GM06990 (cell line): ENCODE data around the gene NTRK2.

ENCODE experiments used
- DNase-seq: peaks from one replicate; pipeline ENCODE4 v3.0.0-alpha.2; 2011; ENCODE audit not compliant: insufficient read length; ENCODE audit errors: extremely low read depth
- H3K27me3 ChIP-seq: replicated peaks from 2 replicates; pipeline ENCODE4 v1.6.0; 2011; ENCODE audit warnings: low read length; ENCODE audit not compliant: control insufficient read depth, insufficient read depth
- H3K36me3 ChIP-seq: 2 replicates; pipeline ENCODE4 v1.5.1; 2011; ENCODE audit warnings: low read length; ENCODE audit not compliant: control insufficient read depth, insufficient read depth
- H3K4me3 ChIP-seq: replicated peaks from 2 replicates; pipeline ENCODE4 v1.5.1; 2011; ENCODE audit warnings: low read depth, mild to moderate bottlenecking, control low read depth, low read length
- TF ChIP-seq, protein P1 (sequence below): IDR thresholded peaks from 2 replicates; pipeline ENCODE4 v1.5.1; 2011; ENCODE audit warnings: low read length, control low read depth, mild to moderate bottlenecking, inconsistent platforms; ENCODE audit not compliant: insufficient read depth, poor library complexity, severe bottlenecking

The NTRK2 gene

DNA sequence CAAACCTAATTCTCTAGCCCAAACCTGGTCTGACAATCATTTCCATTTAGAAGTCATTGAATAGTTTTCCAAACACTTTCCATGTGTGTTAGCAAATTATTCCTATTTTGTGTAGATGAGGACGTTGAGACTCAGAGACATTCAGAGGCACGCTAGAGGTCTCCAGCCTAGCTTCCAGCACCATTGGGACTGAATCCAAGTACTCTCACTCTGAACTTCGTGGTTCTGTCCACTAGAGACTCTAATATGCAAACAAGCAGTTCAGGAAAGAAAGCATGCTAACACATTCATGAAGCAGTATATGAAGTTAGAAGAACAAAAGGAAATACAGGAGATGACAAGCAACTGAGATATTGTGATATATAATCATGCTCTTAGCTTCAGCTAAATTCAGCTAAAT, 354.8 kb downstream of the NTRK2 start:
- H3K27me3 ChIP-seq: peaks cover 2% of the 10 kb centered on the region
- no peak overlapping the region for H3K4me3 ChIP-seq
- no peak for DNase-seq
- TF ChIP-seq, protein P1, sequence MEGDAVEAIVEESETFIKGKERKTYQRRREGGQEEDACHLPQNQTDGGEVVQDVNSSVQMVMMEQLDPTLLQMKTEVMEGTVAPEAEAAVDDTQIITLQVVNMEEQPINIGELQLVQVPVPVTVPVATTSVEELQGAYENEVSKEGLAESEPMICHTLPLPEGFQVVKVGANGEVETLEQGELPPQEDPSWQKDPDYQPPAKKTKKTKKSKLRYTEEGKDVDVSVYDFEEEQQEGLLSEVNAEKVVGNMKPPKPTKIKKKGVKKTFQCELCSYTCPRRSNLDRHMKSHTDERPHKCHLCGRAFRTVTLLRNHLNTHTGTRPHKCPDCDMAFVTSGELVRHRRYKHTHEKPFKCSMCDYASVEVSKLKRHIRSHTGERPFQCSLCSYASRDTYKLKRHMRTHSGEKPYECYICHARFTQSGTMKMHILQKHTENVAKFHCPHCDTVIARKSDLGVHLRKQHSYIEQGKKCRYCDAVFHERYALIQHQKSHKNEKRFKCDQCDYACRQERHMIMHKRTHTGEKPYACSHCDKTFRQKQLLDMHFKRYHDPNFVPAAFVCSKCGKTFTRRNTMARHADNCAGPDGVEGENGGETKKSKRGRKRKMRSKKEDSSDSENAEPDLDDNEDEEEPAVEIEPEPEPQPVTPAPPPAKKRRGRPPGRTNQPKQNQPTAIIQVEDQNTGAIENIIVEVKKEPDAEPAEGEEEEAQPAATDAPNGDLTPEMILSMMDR: no peak
- H3K36me3 ChIP-seq: no peaks in the 10 kb centered on the region

DNA sequence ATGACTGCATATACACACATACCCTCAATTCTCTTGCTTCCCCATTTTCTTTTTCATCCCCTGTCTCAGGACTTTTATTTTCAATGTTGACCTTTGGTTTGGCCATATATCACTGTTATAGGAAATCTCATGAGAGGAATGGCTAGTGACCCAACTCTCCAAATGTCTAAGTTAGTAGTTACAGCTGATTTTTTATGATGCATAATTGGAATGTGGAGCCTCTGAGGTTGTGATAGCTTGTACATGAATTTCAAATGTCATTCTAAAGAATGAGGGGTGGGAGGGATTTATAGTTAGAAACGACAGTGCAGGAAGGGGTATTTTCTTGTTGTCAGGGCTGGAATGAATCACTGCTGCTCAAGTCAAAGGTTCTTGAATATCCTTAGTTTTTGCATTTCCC, 356.1 kb downstream of the NTRK2 start:
- no peaks in the 10 kb centered on the region for H3K36me3 ChIP-seq
- DNase-seq: no peak
- no peak overlapping the region for H3K4me3 ChIP-seq
- TF ChIP-seq, protein P1: no peak
- H3K27me3 ChIP-seq: no peaks in the 10 kb centered on the region

DNA sequence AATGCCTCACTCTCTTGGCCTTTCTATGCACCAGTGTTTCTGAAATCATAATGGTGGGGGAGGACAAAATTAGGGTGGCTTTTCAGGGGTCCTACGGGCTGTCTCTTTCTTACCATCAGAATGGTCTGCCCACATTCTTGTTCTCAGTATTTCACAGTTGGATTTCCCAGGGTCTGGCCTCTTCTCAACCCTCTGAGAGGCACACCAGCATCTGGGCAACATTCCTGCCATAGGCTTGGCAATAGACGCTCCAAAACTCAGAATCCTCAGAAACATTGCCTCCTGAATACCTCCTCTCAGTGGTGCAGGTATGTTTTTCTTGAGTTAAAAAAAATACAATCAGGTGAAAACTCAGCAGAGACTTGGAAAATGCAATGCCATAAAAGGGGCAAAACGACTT, 358.3 kb downstream of the NTRK2 start:
- no peaks in the 10 kb centered on the region for H3K27me3 ChIP-seq
- H3K4me3 ChIP-seq: no peak overlapping the region
- no peak for DNase-seq
- TF ChIP-seq, protein P1: no peak
- no peaks in the 10 kb centered on the region for H3K36me3 ChIP-seq

DNA sequence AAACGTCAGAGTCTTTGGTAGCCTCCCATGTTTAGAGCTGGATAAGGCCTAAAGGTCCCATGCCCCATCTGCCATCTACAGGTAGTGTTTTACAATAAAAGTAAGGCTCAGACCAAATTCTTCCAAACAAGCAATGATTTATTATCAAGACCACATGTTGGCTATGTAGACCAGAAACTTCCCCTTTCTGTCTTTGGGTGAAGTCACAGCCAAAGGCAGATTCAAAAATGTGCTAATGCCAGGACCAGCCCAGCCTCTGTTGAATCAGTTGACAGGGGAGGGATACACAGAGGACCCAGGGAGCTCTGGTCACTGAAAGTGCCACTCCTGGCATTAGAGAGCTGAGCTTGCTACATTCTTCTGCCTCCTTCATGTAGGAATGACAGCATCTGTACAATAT, 360.8 kb downstream of the NTRK2 start:
- Histone ChIP-seq H3K27me3 (no peaks in the 10 kb centered on the region), H3K36me3 (no peaks in the 10 kb centered on the region), H3K4me3 (no peak overlapping the region)
- DNase-seq: no peak
- TF ChIP-seq, protein P1: no peak

DNA sequence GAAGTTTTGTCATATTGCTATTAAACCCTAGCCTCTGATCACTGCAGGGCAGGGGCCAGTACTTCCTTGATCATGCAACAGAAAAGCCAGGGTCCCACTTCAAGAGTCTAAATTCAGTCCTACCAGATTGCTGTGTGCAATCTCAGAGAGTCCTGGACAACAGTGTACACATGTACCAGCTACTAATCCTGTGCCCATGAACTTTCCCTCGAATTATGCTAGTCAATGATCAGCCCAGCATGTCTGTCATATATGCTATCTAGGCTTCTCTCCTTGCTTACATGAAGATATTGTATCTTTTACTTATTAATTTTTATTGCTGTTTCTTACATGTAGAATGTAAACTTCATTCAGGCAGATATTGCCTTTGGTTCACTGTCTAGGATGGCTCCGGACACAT, 367.0 kb downstream of the NTRK2 start:
- Histone ChIP-seq H3K36me3 (no peaks in the 10 kb centered on the region), H3K27me3 (no peaks in the 10 kb centered on the region; the same call in none of the 2 replicates), H3K4me3 (no peak overlapping the region)
- DNase-seq: no peak
- TF ChIP-seq, protein P1: no peak

DNA sequence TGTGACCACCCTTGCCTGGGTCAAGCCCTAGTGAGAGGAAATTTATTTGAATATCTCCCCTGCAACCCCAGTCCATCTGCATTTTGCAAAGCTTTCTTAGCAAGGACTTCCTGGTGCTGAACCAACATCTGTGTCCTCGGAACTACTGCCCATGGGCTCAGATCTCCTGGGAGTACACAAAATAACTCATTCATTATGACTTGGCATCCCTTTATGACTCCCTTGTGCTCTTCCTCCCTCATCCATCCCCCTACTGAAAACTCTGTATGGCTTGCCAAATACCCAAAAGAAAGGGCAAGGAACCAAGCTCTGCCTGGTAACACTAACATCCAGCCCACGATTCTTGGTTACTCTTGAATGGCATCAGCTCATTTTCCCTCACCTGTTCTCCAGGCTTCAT, 368.5 kb downstream of the NTRK2 start:
- no peaks in the 10 kb centered on the region; the same call in none of the 2 replicates for H3K27me3 ChIP-seq
- TF ChIP-seq, protein P1: no peak
- no peaks in the 10 kb centered on the region for H3K36me3 ChIP-seq
- DNase-seq: no peak
- no peak overlapping the region for H3K4me3 ChIP-seq
